OCI-LY3 (cell line): Measurements from ENCODE around the gene IKZF2.

Source experiments
- EZH2phosphoT487 ChIP-seq: fragments of 200-600 bp; shearing (Covaris generic); IDR thresholded peaks from 2 replicates; pipeline ENCODE4 v1.6.1; 2018; ENCODE audit warnings: antibody characterized with exemption, mixed run types, low read depth
- TF ChIP-seq, protein P1 (sequence below): fragments of 200-600, 300-600 bp; sonication (generic); IDR thresholded peaks from 2 replicates; pipeline ENCODE4 v1.5.1; 2014; ENCODE audit warnings: antibody characterized with exemption, low read length, low read depth

DNA sequence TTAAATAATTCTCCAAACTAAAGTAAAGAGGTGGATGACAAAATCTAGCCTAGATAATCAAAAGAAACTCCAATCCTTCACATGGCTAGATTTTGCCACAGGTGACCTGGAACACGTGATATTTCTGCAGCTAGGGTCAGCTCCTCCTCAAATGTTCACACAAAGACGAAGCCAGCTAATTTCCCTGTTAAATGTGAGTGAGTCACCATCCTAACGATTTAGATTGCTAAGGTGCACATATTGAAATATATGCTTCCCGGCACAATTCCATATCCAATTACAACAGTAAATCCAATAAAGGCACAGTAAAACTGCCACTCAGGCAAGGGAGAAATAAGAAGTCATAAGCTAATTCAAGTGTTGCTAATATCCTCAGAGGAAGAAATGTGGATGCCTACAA is 28.7 kb downstream of the IKZF2 start:
- TF ChIP-seq, protein P1, sequence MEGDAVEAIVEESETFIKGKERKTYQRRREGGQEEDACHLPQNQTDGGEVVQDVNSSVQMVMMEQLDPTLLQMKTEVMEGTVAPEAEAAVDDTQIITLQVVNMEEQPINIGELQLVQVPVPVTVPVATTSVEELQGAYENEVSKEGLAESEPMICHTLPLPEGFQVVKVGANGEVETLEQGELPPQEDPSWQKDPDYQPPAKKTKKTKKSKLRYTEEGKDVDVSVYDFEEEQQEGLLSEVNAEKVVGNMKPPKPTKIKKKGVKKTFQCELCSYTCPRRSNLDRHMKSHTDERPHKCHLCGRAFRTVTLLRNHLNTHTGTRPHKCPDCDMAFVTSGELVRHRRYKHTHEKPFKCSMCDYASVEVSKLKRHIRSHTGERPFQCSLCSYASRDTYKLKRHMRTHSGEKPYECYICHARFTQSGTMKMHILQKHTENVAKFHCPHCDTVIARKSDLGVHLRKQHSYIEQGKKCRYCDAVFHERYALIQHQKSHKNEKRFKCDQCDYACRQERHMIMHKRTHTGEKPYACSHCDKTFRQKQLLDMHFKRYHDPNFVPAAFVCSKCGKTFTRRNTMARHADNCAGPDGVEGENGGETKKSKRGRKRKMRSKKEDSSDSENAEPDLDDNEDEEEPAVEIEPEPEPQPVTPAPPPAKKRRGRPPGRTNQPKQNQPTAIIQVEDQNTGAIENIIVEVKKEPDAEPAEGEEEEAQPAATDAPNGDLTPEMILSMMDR: no peak
- TF ChIP-seq EZH2phosphoT487: no peak
